Brain microvascular endothelial cell (primary cell): Measurements from ENCODE around the gene HTR2C.
"Not testable (repeated sequence)": the region's sequence is repeated elsewhere in the genome, so short reads cannot be mapped to it uniquely, and the experiment has no call there.

Source experiments
- DNase-seq: peaks from one replicate; pipeline ENCODE4 v3.0.0-alpha.2; 2020
- H3K27ac ChIP-seq: fragments of 250-450 bp; sonication (Bioruptor Pico); 2 replicates; pipeline ENCODE4 v1.5.1; 2020; ENCODE audit warnings: mild to moderate bottlenecking, moderate library complexity
- H3K27me3 ChIP-seq: fragments of 250-450 bp; sonication (Bioruptor Pico); replicated peaks from 2 replicates; pipeline ENCODE4 v1.5.1; 2020; ENCODE audit warnings: mild to moderate bottlenecking
- H3K36me3 ChIP-seq: fragments of 250-450 bp; sonication (Bioruptor Pico); replicated peaks from 2 replicates; pipeline ENCODE4 v1.5.1; 2020; ENCODE audit warnings: mild to moderate bottlenecking
- H3K4me3 ChIP-seq: 2 replicates; pipeline ENCODE4 v1.5.1; 2011; ENCODE audit warnings: low read depth, mild to moderate bottlenecking, control low read depth, low read length, moderate library complexity
- CTCF ChIP-seq: IDR thresholded peaks from 2 replicates; pipeline ENCODE4 v1.5.1; 2011; ENCODE audit warnings: low read depth, mild to moderate bottlenecking, moderate library complexity, low read length, control low read depth, inconsistent platforms; ENCODE audit errors: missing control alignments
- in situ Hi-C: cut with HindIII; loops from 2 replicates; pipeline ENCODE4 v1.10.0; 2017; ENCODE audit warnings: low sequenced_read_pairs, low pct_ligation_motif_present

HTR2C gene

GRCh38 chrX:114930227-114930626 lies 346.3 kb downstream of the HTR2C start:
- DNase-seq: no peak
- in situ Hi-C loops: no loop called here
- H3K36me3 ChIP-seq: no peaks in the 10 kb centered on the region
- no peaks in the 10 kb centered on the region for H3K27me3 ChIP-seq
- H3K4me3 ChIP-seq: no peak overlapping the region
- H3K27ac ChIP-seq: no peak overlapping the region
- TF ChIP-seq CTCF: no peak

GRCh38 chrX:114932550-114932949 lies 348.7 kb downstream of the HTR2C start:
- Histone ChIP-seq H3K36me3 (no peaks in the 10 kb centered on the region), H3K27ac (no peak overlapping the region), H3K27me3 (no peaks in the 10 kb centered on the region), H3K4me3 (no peak overlapping the region)
- TF ChIP-seq CTCF: no peak
- DNase-seq: no peak
- in situ Hi-C loops: no loop called here

- H3K4me3 ChIP-seq, H3K27me3 ChIP-seq, H3K36me3 ChIP-seq, H3K27ac ChIP-seq, in situ Hi-C loops, DNase-seq: not testable (repeated sequence)
These were observed 349.4 kb downstream of the HTR2C start for GRCh38 chrX:114933291-114933690.

- in situ Hi-C loops, H3K27me3 ChIP-seq, H3K4me3 ChIP-seq, H3K36me3 ChIP-seq, H3K27ac ChIP-seq, DNase-seq: not testable (repeated sequence)
These were observed 353.2 kb downstream of the HTR2C start for GRCh38 chrX:114937090-114937489.

GRCh38 chrX:114952696-114953095 lies 368.8 kb downstream of the HTR2C start:
- Histone ChIP-seq H3K4me3 (no peak overlapping the region), H3K36me3 (no peaks in the 10 kb centered on the region), H3K27me3 (no peaks in the 10 kb centered on the region), H3K27ac (no peak overlapping the region)
- TF ChIP-seq CTCF: no peak
- in situ Hi-C loops: no loop called here
- no peak for DNase-seq
